HAP-1 (cell line): ENCODE results near the gene FAM83C.
A peak's percentile ranks its signal among the peaks of the same experiment; 100 is the strongest.

Experiments
- DNase-seq, 2 experiments: peaks; one replicate each; pipeline ENCODE4 v3.0.0-alpha.2; 2016 to 2020; ENCODE audit warnings: low spot score in 2 of 2
- H3K27me3 ChIP-seq: fragments of 250-450 bp; sonication (Bioruptor Pico); 2 replicates; pipeline ENCODE4 v1.5.1; 2020; ENCODE audit warnings: low read depth, mild to moderate bottlenecking, moderate library complexity
- H3K36me3 ChIP-seq: fragments of 250-450 bp; sonication (Bioruptor Pico); replicated peaks from 2 replicates; pipeline ENCODE4 v1.5.1; 2020; ENCODE audit warnings: mild to moderate bottlenecking
- H3K4me1 ChIP-seq: fragments of 250-450 bp; sonication (Bioruptor Pico); 2 replicates; pipeline ENCODE4 v1.5.1; 2020; ENCODE audit warnings: mild to moderate bottlenecking
- H3K4me3 ChIP-seq: fragments of 250-450 bp; sonication (Bioruptor Pico); 2 replicates; pipeline ENCODE4 v1.5.1; 2020; ENCODE audit warnings: mild to moderate bottlenecking, moderate library complexity
- H3K9me3 ChIP-seq: fragments of 250-450 bp; sonication (Bioruptor Pico); 2 replicates; pipeline ENCODE4 v1.5.1; 2020; ENCODE audit warnings: mild to moderate bottlenecking, moderate library complexity
- in situ Hi-C: fragments of 300-500 bp; cut with MboI; formaldehyde crosslinking; loops from 3 replicates; pipeline ENCODE4 v1.14.3; 2020; ENCODE audit warnings: low sequenced_read_pairs, inconsistent platforms, mixed read lengths

The FAM83C gene

GRCh38 chr20:35246723-35247122, 45.5 kb downstream of the FAM83C start:
- no peaks in the 10 kb centered on the region for H3K9me3 ChIP-seq
- in situ Hi-C loops: no loop called here
- DNase-seq: no peak
- H3K36me3 ChIP-seq: no peaks in the 10 kb centered on the region
- no peaks in the 10 kb centered on the region for H3K27me3 ChIP-seq
- H3K4me1 ChIP-seq: peaks cover 13% of the 10 kb centered on the region
- H3K4me3 ChIP-seq: no peak overlapping the region

- Histone ChIP-seq H3K4me3 (no peak overlapping the region), H3K9me3 (no peaks in the 10 kb centered on the region), H3K4me1 (peaks cover 26% of the 10 kb centered on the region), H3K27me3 (no peaks in the 10 kb centered on the region), H3K36me3 (no peaks in the 10 kb centered on the region)
- in situ Hi-C loops: no loop called here
- DNase-seq: peak in 1 of 2 experiments; percentile 28
These were observed 48.2 kb downstream of the FAM83C start for GRCh38 chr20:35243986-35244385.

GRCh38 chr20:35243317-35243716, 48.9 kb downstream of the FAM83C start:
- H3K9me3 ChIP-seq: no peaks in the 10 kb centered on the region
- in situ Hi-C loops: no loop called here
- no peak for DNase-seq
- H3K4me3 ChIP-seq: no peak overlapping the region
- H3K36me3 ChIP-seq: no peaks in the 10 kb centered on the region
- peaks cover 26% of the 10 kb centered on the region for H3K4me1 ChIP-seq
- no peaks in the 10 kb centered on the region for H3K27me3 ChIP-seq

- Histone ChIP-seq H3K9me3 (no peaks in the 10 kb centered on the region), H3K36me3 (no peaks in the 10 kb centered on the region), H3K4me1 (peaks cover 26% of the 10 kb centered on the region), H3K4me3 (no peak overlapping the region), H3K27me3 (no peaks in the 10 kb centered on the region)
- in situ Hi-C loops: no loop called here
- no peak for DNase-seq
These were observed 51.4 kb downstream of the FAM83C start for GRCh38 chr20:35240811-35241293.

- no peak overlapping the region for H3K4me3 ChIP-seq
- H3K27me3 ChIP-seq: no peaks in the 10 kb centered on the region
- peaks cover 26% of the 10 kb centered on the region for H3K4me1 ChIP-seq
- no peaks in the 10 kb centered on the region for H3K36me3 ChIP-seq
- in situ Hi-C loops: no loop called here
- no peaks in the 10 kb centered on the region for H3K9me3 ChIP-seq
- no peak for DNase-seq
These were observed 52.0 kb downstream of the FAM83C start for GRCh38 chr20:35240083-35240810.

- Histone ChIP-seq H3K4me1 (peaks cover 16% of the 10 kb centered on the region), H3K36me3 (no peaks in the 10 kb centered on the region), H3K9me3 (no peaks in the 10 kb centered on the region), H3K4me3 (no peak overlapping the region), H3K27me3 (no peaks in the 10 kb centered on the region)
- in situ Hi-C loops: no loop called here
- no peak for DNase-seq
These were observed 53.5 kb downstream of the FAM83C start for GRCh38 chr20:35238735-35239134.

GRCh38 chr20:35238170-35238569, 54.1 kb downstream of the FAM83C start:
- Histone ChIP-seq H3K36me3 (no peaks in the 10 kb centered on the region), H3K9me3 (no peaks in the 10 kb centered on the region), H3K27me3 (no peaks in the 10 kb centered on the region), H3K4me1 (peaks cover 13% of the 10 kb centered on the region), H3K4me3 (no peak overlapping the region)
- no peak for DNase-seq
- in situ Hi-C loops: no loop called here

- in situ Hi-C loops: no loop called here
- H3K27me3 ChIP-seq: no peaks in the 10 kb centered on the region
- no peak for DNase-seq
These were observed 54.7 kb downstream of the FAM83C start for GRCh38 chr20:35237486-35237885.

GRCh38 chr20:35235881-35236280, 56.3 kb downstream of the FAM83C start:
- H3K27me3 ChIP-seq: no peaks in the 10 kb centered on the region
- H3K36me3 ChIP-seq: no peaks in the 10 kb centered on the region
- in situ Hi-C loops: no loop called here
- no peaks in the 10 kb centered on the region for H3K9me3 ChIP-seq
- no peak for DNase-seq
- H3K4me3 ChIP-seq: no peak overlapping the region
- H3K4me1 ChIP-seq: peaks cover 8% of the 10 kb centered on the region

More at GRCh38 chr20:35237486-35237885, 54.7 kb downstream of the FAM83C start:
- H3K36me3 ChIP-seq: no peaks in the 10 kb centered on the region
- peaks cover 13% of the 10 kb centered on the region for H3K4me1 ChIP-seq
- no peaks in the 10 kb centered on the region for H3K9me3 ChIP-seq
- H3K4me3 ChIP-seq: no peak overlapping the region
